Kidney epithelial cell (primary cell): ENCODE data around the gene CYBA. TPM values are rescaled to one million over a fixed set of nuclear protein-coding genes. Genes with fewer than 3 reads are reported as not detected.

Experiments
- DNase-seq: peaks from one replicate; pipeline ENCODE4 v3.0.0-alpha.2; 2010; ENCODE audit warnings: low read depth
- H3K27me3 ChIP-seq: 2 replicates; pipeline ENCODE4 v1.6.0; 2011; ENCODE audit warnings: low read length; ENCODE audit not compliant: control insufficient read depth, insufficient read depth
- H3K36me3 ChIP-seq: 2 replicates; pipeline ENCODE4 v1.5.1; 2011; ENCODE audit warnings: low read length; ENCODE audit not compliant: control insufficient read depth, insufficient read depth
- H3K4me3 ChIP-seq: 2 replicates; pipeline ENCODE4 v1.5.1; 2011; ENCODE audit warnings: low read depth, mild to moderate bottlenecking, control low read depth, low read length
- total RNA-seq: library from RNA; depleted of rRNA; stranded (reverse); fragments of >200 nt; gene quantifications from 2 replicates; pipeline ENCODE4 v1.2.3, GENCODE V29; 2015
- TF ChIP-seq, protein P1 (sequence below): IDR thresholded peaks from 2 replicates; pipeline ENCODE4 v1.5.1; 2011; ENCODE audit warnings: mild to moderate bottlenecking, moderate library complexity, low read length, control low read depth, inconsistent platforms; ENCODE audit not compliant: insufficient read depth, poor library complexity, severe bottlenecking

The CYBA gene
- total RNA-seq, 1 donor from 2014 or later, result 734 TPM

GRCh38 chr16:88657371-88657770 lies 6.5 kb upstream of the CYBA start:
- Histone ChIP-seq H3K4me3 (no peak overlapping the region), H3K36me3 (peaks cover 2% of the 10 kb centered on the region), H3K27me3 (no peaks in the 10 kb centered on the region)
- TF ChIP-seq, protein P1, sequence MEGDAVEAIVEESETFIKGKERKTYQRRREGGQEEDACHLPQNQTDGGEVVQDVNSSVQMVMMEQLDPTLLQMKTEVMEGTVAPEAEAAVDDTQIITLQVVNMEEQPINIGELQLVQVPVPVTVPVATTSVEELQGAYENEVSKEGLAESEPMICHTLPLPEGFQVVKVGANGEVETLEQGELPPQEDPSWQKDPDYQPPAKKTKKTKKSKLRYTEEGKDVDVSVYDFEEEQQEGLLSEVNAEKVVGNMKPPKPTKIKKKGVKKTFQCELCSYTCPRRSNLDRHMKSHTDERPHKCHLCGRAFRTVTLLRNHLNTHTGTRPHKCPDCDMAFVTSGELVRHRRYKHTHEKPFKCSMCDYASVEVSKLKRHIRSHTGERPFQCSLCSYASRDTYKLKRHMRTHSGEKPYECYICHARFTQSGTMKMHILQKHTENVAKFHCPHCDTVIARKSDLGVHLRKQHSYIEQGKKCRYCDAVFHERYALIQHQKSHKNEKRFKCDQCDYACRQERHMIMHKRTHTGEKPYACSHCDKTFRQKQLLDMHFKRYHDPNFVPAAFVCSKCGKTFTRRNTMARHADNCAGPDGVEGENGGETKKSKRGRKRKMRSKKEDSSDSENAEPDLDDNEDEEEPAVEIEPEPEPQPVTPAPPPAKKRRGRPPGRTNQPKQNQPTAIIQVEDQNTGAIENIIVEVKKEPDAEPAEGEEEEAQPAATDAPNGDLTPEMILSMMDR, result no peak
- no peak for DNase-seq

DNA sequence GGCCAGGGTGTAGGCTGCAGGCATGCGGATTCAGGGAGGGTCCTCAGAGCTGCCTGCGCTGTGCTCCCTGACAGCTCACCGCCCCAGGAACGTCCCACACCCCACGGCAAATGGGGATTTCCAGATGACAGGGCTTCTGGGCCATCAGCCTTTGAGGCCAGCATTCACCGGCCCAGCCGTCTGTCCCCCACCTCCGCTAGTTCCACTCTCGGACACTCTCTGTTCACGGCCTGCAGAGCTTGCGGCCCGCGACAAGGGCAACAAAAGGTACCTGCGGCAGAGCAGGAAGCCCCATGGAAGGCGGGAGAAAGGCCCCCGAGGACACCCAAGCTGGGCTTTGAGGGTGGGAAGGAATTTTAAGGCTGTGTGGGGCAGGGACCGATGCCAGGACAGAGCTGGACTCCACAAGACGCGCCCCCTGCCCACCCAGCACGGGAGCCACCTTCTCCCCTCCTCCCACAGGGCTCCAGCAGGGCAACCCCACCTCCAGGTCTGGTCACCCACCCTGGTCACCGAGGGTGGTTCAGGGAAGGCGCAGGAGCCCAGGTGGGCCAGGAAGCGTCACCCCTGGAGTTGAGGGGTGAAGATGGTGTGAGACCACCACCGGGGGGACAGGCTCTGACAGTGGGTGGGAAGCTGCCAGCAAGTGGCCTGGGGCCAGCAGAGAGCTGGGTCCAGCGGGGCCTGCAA lies 5.6 kb upstream of the CYBA start:
- peaks cover 2% of the 10 kb centered on the region for H3K36me3 ChIP-seq
- H3K27me3 ChIP-seq, result no peaks in the 10 kb centered on the region
- no peak for DNase-seq
- TF ChIP-seq, protein P1, result no peak
- H3K4me3 ChIP-seq, result no peak overlapping the region

GRCh38 chr16:88655733-88656281 lies 5.0 kb upstream of the CYBA start:
- Histone ChIP-seq H3K27me3 (no peaks in the 10 kb centered on the region), H3K36me3 (peaks cover 2% of the 10 kb centered on the region), H3K4me3 (no peak overlapping the region)
- no peak for DNase-seq
- TF ChIP-seq, protein P1, result no peak

DNA sequence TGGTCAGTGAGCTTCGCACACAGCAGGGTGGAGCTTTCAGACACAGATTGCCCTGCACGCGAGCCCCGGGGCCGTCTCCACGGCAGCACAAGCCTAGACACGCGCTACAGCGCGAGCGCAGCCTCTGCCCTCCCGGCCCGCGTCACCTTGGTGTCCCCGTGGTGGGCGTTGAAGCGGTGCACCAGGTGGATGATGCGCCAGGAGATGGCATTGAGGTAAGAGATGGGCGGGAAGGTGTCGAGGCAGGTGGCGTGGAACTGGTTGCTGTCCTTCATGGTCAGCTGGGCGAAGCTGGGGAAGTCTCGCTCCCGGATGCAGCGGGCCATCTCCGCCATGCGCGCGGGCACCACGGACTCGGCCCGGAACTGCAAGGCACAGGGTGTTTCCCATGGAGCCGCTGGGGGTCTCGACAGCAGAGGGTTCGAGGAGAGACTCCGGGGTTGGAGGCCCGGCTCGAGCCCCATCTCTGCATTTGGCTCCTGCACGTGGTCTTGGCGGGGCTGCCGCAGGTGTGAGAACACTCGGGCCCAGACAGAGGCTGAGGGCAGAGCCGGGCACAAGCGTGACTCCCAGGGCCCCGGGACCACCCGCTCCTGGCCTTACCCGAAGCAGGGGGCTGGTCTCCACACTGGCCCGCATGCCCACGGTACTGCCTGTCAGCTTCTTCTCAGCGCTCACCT lies 4.3 kb upstream of the CYBA start:
- TF ChIP-seq, protein P1, result no peak
- H3K4me3 ChIP-seq, result no peak overlapping the region
- H3K27me3 ChIP-seq, result no peaks in the 10 kb centered on the region
- peaks cover 2% of the 10 kb centered on the region for H3K36me3 ChIP-seq
- DNase-seq, result no peak

GRCh38 chr16:88654363-88655052 lies 3.7 kb upstream of the CYBA start:
- DNase-seq, result no peak
- no peak overlapping the region for H3K4me3 ChIP-seq
- TF ChIP-seq, protein P1, result no peak
- H3K27me3 ChIP-seq, result no peaks in the 10 kb centered on the region
- H3K36me3 ChIP-seq, result peaks cover 2% of the 10 kb centered on the region
